GM21723 (cell line): ENCODE data around the gene AK8.
"Not testable (repeated sequence)": the region's sequence is repeated elsewhere in the genome, so short reads cannot be mapped to it uniquely, and the experiment has no call there.

Experiments
- ATAC-seq: cut with Tn5 transposase; IDR thresholded peaks from one replicate; pipeline ENCODE4 v1.9.1; 2021; ENCODE audit warnings: mild to moderate bottlenecking, moderate library complexity; ENCODE audit not compliant: unreplicated experiment

AK8 gene

DNA sequence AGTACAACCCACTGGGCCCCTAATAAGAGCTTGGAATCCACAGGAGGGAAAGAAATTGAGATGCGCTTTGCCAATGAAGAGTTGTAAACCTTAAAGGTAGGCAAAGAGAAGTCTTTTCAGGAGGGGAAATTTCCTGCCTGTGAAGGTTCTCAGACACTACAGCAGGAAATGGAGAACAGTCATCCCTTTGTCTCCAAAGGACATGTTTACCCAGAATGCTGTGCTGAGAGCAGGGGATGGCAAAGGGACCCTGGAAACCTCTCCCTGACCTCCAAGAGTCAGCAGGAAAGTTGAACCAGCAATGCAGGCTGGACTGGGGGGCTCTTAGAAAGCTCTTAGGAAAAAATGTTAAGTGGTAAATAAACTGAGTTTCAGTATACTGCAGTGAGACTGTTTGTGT, 103.2 kb downstream of the AK8 start:
- no peak for ATAC-seq

DNA sequence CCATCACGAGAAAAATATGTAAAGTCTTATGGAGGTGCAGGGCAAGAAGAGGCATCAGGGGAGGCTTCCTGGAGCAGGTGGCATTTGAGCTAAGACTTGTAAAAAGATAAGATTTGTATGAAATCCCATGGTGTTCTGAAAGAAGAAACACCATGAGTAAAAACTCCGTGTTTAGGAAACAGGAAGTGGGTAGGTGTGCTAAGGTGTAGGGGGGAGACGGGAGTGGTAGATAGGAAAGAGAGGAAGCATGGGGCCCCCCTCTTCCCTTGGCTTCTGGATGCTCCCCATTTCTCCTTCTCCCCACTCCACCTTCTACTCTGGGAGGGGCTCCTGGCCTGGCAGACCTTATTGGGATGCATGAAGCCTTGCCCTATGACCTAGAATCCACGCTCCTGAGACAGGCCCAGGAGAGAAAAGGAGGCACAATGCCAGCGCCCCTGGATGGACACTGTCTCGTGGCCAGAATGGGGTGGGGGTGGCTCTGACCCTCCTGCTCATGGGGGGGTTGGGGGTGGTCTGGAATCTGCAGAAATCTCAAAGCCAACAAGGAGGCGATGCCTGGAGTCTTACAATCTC, 104.2 kb downstream of the AK8 start:
- ATAC-seq: no peak

DNA sequence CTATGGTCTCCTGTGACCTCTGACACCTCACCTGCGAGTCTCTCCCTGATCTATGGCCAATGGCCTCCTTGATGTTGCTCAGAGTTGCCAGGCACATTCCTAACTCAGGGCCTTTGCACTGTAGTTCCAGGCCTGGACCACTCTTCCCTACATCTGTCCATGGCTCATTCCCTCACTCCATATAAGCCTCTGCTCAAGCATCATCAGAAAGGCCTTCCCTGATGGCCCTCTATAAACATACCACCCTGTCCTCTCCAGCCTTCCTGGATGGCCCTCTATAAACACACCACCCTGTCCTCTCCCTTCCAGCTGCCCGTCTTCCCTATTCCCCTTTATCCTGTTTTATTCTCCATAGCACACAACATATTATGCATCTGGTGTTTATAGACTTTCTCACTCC, 105.0 kb downstream of the AK8 start:
- no peak for ATAC-seq

DNA sequence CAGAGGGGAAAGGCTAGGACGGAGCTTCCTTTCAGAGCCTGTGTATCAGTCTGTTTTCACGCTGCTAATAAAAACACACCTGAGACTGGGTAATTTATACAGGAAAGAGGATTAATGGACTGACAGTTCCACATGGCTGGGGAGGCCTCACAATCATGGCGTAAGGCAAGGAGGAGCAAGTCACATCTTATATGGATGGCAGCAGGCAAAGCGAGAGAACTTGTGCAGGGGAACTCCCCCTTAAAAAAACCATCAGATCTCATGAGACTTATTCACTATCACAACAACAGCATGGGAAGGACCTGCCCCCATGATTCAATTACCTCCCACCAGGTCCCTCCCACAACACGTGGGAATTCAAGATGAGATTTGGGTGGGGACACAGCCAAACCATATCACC, 106.3 kb downstream of the AK8 start:
- not testable (repeated sequence) for ATAC-seq

DNA sequence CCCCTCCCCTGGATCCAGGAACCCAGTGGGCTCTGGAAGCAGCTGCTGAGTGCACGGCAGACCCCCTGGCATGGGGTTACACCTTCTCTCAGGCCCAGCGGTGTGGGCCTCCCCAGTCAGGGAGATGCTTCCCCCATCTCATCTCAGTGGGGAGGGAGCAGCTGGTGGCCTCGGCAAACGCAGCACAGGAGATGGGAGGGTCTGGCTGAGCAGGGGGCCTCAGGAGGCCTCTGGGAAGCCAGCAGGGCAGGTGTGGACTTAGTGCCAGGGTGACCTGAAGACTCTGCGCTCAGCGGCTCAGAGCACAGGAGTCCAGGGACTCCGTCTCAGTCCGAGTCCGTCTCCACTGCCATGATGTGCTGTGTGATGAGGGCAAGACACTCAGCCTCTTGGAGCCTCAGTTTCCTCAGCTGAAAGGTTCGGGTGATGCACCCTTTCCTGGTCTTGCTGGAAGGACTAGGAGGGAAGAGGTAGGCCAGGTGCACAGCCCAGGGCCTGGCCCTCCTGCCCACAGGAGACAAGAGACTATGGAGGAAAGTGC, 107.2 kb downstream of the AK8 start:
- no peak for ATAC-seq

DNA sequence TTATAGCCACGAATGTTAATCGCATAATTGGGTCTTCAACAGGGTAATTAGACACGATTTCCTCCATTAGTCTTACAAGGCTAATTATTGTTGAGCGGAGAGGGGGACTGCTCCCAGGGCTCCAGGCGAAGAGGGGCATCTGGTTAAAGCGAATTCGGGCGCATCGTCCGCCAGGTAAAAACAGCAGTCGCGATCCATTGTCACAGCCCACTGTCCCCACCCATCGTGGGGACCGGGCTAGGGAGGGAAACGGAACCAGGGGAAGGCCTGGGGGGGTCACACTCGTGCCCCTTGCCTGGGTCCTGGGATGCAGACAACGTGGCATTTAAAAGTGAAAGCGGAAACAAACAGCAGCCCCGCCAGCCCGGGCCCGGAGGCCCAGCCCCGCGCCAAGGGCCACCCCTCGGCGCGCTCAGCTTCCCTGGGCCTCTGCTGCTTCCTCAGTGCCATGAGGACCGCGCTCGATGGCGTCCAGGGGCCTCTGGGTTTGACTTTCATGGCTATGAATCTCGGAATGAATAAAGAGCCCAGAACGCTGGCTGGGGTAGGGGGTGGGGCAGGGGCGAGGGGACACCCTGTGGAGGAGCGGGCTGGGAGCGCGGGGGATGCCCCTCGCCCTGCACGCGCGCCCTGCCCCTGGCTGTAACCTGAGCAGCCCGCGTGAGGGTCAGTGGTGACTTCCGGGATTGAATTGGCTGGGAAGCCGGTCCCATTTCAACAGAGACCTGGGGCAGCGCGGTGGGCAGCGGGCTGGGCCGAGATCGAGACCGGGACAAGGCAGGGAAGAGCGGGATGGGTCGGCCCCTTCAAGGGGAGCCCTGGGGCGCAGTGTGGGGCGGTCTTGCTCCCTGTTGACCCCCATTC, 107.9 kb downstream of the AK8 start:
- peak; percentile 58 for ATAC-seq

DNA sequence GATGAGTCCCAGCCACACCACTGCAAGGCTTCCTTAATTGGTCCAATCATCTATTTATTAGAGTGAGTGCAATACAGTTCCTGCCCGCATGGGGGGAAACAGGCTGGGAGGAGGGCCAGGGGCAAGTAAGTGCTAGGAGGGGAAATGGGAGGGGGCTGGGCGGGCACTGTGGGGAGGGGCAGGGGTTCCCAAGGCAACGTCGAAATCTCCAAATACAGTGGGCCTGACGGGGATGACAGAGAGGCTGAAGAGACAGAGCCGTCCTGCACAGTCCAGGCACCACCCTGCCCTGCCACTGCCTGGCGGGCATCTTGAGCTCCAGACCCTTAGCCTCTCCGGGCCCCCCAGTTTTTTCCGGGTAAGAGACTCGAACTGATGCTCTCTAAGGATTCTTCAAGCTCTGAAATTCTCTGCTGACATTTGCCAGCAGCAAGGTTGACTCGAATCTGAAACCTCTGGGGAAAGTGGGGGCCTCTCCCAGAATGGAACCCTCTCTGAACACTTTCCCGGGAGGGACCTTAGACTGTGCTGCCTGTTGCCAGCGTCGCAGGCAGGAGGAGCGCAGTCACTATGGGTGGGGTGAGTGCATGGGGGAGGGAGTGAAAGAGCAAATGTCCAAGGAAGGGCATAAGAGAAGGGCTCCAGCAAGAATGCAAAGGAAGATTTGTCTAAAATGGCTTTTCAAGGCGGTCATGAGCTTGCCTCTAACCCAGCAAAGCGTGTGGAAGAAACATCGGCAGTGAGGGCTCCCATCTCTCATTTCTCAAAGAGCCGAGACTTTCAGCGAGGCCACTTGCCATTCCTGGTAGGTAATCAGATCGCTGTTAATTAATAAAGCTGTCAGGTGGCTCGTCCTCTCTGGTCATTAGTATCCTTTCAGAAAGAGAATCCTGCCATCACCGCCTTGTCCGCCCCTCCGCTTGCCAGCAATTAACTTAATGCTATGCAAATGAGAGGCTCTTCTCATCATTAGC, 108.9 kb downstream of the AK8 start:
- peak; percentile 60 for ATAC-seq

DNA sequence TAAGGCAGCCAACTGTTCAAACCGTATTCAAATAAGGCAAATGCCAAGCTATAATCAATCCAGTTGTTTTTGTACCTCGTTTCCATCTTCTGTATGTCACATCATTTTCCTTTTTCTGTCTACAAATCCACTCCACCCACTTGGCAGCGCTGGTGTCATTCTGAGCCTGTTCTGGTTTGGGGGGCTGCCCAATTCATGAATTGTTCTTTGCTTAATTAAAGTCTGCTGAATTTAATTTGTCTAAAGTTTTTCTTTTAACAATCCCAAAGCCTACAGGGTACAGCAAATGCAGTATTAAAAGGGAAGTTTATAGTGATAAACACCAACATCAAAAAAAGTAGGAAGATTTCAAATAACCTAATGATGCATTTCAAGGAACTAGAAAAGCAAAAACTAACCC, 114.5 kb downstream of the AK8 start:
- no peak for ATAC-seq

DNA sequence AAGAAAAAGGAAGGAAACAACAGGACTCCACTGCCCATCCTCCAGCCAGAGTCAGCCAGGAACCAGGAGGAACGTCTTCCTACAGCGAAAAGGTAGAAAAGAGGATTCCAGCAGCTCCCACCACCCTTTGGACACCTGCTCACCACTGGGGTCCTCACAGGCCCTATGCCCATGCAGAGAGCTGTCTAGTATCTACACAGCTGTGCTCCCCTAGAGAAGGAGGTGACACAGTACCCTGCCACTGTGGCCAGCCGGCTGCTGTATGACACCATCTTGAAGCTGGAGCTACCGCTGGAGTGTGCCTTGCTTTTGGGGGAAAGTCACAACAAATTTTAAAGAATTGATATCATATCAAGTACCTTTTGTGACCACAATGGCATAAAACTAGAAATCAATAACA, 115.2 kb downstream of the AK8 start:
- ATAC-seq: no peak

DNA sequence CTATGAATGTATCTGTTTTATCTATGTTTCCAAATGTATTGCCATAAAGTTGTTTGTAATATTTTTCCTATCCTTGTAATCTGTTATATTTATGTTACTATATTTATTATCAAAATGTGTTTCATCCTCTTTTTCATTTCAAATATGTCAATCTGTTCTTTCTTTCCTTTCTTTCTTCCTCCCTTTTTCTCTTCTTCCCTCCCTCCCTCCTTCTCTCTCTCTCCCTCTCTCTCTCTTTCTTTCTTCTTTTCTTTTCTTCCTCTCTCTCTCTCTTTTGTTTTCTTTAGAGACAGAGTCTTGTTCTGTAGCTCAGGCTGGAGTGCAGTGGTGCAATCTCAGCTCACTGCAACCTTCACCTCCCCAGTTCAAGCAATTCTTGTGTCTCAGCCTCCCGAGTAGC, 116.5 kb downstream of the AK8 start:
- ATAC-seq: no peak

DNA sequence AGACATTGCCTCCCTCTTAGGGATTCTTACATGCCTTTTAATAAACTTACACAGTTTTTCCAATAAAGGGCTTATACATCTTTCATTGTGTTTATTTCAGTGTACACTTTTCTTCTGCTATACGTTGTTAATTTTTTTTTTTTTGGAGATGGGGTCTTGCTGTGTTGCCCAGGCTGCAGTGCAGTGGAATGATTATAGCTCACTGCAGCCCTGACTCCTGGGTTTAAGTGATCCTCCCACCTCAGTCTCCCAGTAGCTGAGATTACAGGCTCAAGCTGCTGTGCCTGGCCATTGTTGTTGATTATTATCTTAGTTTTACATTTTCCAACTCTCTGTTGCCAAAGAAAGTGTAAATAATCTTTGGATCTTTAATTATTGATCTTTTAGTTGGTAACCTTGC, 118.0 kb downstream of the AK8 start:
- ATAC-seq: no peak

DNA sequence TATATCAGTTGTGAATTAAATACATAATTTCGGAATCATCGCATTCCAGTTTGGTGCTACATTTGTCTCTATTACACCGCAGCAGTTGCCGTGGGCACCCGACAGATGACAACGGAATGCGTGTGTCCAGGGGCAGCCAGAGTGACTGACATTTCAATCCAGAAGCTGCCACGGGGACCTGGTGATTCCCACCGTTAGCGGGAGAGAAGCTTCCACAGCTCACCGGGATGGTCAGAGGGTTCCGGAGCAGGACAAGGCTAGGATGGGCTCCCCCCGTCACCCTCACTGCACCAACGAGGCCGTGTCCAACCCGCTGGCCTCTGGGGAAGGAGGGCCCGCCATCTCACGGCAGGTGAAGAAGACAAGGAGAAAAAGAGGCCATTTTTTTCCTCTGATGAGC, 121.1 kb downstream of the AK8 start:
- no peak for ATAC-seq

DNA sequence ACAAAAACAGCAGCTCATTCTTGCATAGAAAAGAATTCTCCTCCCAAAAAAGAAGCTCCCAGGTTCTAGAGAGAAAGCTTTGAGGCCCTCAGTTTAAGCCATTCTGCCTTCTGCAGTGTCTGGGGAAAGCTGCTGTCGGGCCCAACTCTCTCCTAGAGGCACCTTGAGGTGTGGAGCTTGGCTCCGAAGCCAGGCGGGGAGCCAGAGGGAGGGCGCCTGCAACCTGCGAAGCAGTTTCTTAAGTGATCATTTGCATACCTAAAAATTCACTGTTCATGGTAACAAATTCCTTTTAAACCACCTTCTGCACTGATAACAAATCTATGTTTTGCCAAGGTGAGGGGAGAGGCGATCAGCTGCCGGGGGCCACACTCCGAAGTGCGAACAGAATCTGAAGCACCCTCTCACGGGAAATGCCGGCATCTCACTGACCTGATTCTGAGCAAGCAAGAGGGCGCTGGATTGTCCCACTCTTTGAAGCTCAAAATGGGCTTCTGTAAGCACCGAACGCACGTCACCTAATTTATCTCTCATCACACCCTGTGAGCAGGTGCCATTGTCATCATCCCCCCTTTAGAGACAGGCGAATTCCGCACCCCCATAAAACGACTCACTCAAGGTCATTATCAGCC, 121.8 kb downstream of the AK8 start:
- ATAC-seq: no peak

DNA sequence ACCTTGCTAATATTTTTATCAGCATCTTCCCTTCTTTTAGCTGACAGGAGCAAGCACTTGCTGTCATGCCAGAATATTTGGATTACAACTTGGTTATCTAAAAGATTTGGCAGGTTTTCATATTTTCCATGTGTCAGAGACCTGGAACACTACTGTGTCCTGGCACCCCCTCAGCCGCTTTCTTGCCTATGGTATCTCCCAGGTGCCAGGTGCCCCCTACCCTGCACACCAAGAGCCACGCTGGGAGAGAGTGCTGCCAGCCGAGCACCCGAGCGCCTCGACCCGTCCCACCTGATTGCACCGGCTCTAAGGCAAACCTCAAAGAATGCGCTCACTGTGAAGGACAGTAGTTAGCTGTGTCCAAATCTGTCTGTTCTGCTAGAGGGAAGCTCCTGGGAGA, 123.0 kb downstream of the AK8 start:
- no peak for ATAC-seq

DNA sequence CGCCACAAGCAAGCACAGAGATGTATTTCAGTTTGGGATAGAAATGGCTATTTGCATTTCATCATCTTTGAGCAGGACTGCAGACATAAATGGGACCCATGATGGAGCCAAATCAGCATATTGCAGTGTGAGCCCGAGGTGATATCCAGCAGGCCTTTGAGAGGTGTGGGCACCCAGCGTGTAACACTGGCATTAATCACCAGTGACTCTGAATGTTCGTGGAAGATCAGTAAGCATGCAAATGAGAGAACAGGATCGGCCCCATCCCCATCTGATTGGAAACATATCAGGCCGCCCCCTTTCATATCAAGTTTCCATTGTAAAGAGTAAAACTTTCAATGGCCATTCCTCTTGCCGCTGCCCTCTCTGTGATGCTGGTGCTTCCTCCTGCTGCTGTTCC, 123.8 kb downstream of the AK8 start:
- ATAC-seq: no peak

DNA sequence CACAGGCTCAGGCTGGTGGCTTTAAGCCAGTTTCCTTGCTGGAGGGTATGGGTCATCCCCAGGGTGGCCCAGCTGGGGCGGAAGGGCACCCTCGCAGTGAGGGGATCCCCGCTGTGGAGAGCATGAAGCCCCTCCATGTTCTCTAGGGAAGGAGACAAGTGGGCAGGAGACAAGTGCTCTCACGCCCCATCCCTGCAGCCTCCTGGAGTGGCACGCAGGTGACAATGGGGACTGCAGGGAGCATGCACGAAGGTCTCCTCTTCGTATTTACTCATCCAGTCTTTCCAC, 124.5 kb downstream of the AK8 start:
- ATAC-seq: no peak

DNA sequence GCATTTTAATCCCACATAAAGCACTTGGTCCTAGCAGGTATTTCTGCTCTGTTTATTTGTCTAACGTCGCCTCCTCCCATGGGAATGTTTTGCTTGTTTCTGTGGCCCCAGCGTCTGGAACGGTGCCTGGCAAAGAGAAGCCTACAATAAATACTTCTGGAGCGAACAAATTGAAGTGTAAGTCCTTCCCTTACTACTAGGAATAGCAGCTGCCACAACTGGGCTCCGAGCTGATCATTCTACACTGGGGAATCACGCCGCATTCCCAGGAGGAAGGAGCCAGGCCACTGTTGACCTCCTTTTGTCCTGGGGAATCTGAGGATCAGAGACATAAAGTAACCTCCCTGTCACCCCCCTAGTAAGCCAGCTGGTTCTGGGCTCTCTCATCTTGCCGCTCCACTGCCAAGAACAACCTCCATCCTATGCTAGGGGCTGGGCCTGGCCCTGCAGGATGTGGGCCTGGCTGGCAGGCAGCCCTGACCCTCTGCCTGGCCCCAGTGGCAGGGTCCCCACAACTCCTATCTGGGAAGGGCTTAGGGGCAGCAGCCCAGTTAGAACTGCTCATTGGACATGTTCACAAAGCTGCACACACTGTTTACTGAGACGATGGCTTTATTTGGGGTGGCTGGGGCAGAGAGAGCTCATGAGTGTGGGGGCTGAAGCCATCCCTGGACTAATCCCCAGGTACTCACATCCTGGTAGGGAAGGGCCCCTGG, 125.0 kb downstream of the AK8 start:
- no peak for ATAC-seq

DNA sequence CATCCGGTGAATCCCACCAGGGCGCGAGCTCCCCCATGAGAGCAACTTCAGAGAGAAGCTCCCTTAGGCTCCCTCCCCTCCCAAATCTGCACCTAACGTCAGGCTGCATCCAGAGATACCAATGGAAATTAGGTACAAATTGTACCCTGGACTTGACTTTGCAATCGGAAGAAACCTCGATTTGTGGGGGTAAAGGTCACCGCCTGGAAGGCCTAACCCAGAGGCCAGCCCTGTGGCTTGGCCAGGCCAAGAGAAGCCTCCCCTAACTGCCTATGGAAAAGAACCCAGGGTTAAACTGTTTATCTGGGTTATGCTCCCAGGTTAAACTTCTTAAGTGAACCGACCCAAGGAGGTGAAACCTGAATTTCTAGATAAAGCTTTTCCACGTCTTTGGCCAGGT, 127.4 kb downstream of the AK8 start:
- ATAC-seq: no peak

DNA sequence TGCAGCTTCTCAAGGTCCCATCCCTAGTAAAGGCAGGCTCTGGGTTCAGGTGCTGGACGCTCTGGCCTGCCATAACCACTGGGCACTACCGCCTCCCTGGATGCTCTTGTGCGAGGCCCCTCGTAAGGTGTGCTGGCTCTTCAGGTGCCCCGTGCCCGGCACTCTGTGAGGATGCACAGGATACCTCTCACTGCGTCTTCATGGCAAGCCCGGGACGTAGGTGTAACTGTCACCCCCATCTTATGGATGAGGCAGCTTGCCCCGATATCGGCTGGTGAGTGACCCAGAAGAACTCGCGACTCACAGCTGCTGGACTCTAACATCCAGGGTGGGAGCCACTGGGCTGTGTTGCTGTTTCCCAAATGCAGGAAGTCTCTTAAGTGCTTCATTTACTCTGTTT, 128.8 kb downstream of the AK8 start:
- ATAC-seq: no peak

DNA sequence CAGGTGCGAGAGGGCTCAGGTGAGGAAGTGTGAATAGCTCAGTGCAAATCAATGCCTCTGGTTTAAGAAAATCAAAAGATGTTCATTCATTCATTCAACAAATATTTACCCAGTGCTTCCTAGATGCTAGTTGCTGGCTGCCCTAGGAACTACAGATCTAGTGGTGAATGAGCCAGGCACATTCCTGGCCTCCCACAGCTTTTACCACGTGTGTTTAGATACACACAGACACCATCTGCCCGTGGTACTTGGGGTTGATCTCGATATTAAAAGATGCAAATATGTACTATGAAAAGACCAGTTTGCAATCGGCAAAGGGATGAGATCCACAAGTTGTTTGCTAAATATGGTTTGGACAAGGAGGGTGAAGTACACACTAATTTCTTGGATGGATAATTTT, 129.6 kb downstream of the AK8 start:
- ATAC-seq: no peak
